ENCODE results near the gene AFF4. TPM values are rescaled to one million over a fixed set of nuclear protein-coding genes. Genes with fewer than 3 reads are reported as not detected.

The AFF4 gene, protein sequence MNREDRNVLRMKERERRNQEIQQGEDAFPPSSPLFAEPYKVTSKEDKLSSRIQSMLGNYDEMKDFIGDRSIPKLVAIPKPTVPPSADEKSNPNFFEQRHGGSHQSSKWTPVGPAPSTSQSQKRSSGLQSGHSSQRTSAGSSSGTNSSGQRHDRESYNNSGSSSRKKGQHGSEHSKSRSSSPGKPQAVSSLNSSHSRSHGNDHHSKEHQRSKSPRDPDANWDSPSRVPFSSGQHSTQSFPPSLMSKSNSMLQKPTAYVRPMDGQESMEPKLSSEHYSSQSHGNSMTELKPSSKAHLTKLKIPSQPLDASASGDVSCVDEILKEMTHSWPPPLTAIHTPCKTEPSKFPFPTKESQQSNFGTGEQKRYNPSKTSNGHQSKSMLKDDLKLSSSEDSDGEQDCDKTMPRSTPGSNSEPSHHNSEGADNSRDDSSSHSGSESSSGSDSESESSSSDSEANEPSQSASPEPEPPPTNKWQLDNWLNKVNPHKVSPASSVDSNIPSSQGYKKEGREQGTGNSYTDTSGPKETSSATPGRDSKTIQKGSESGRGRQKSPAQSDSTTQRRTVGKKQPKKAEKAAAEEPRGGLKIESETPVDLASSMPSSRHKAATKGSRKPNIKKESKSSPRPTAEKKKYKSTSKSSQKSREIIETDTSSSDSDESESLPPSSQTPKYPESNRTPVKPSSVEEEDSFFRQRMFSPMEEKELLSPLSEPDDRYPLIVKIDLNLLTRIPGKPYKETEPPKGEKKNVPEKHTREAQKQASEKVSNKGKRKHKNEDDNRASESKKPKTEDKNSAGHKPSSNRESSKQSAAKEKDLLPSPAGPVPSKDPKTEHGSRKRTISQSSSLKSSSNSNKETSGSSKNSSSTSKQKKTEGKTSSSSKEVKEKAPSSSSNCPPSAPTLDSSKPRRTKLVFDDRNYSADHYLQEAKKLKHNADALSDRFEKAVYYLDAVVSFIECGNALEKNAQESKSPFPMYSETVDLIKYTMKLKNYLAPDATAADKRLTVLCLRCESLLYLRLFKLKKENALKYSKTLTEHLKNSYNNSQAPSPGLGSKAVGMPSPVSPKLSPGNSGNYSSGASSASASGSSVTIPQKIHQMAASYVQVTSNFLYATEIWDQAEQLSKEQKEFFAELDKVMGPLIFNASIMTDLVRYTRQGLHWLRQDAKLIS
- total RNA-seq, result 45.8 and 54.0 TPM in 2 replicates

GRCh38 chr5:132963171-132964104 is at the start of gene AFF4:
TSS of gene AFF4 (minus strand) at chr5:132963634. CDS start at chr5:132937189, 26,445 bp downstream.

DNA sequence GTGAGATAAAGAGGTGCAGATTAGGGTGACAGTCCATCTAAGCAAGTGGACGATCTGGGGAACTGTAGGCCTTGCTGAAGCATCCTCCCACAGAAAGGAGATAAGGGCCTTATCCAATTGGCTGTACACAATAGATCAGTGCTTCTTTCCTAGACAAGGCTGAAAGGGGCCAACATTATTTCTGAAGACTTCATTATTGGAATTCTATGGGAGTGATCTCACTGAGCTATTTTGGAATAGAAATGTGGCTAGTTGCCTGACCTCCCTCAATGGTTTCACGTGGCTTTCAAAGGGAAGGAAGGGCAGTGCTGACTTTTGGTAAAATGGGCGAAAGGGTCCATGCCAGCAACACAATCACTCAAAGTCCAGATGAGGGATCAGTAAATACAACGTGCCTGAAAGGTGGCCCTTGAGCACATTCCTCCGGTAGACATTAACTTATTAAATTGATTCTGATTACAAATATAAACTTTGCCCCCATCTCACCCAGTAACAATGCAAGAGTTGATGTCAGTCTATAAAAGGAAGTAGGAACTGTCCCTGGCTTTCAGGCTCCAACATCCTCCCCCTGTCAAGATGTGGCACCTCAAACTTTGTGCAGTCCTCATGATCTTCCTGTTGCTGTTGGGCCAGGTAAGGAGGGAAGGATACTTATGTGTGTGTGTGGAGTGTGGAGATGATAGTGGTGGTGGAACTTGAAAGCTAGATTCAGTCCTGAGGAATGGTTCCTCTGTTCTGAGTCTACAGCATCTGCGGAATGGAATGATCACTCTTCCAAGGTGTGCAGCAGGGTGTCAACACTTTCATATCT is 90.1 kb downstream of the AFF4 start, which contains the start of gene LEAP2:
TSS of gene LEAP2 (plus strand) at position 550 of the 811 bp plus-strand sequence. CDS start at position 577, 27 bp downstream.

GRCh38 chr5:132866342-132867045 is 96.9 kb downstream of the AFF4 start, which contains the start of the genes GDF9 and UQCRQ:
TSS of gene GDF9 (minus strand) at chr5:132866469. CDS start at chr5:132864533, 1,936 bp downstream.
TSS of gene UQCRQ (plus strand) at chr5:132866642. CDS start at chr5:132866882, 240 bp downstream.

GRCh38 chr5:132830436-132831094 is 132.9 kb downstream of the AFF4 start, which contains the start of gene SHROOM1:
TSS of gene SHROOM1 (minus strand) at chr5:132830647. CDS start at chr5:132826140, 4,507 bp downstream.

Other genes starting within 250 kb of the AFF4 start
- gene KIF3A, start 226.1 kb downstream of the AFF4 start, total RNA-seq, result 7.8 and 12.2 TPM in 2 replicates
- gene CCNI2, start 216.2 kb downstream of the AFF4 start, total RNA-seq, result not detected in 2 replicates
- gene SEPTIN8, start 186.4 kb downstream of the AFF4 start, total RNA-seq, result 53.4 and 74.6 TPM in 2 replicates
- 0.15 and 0.17 TPM in 2 replicates for gene SOWAHA, start 150.3 kb downstream of the AFF4 start, total RNA-seq
- gene SHROOM1, start 133.0 kb downstream of the AFF4 start, total RNA-seq, result 8.6 and 9.1 TPM in 2 replicates
- gene GDF9, start 97.2 kb downstream of the AFF4 start, total RNA-seq, result 0.15 and 0.17 TPM in 2 replicates
- 97.4 and 130 TPM in 2 replicates for gene UQCRQ, start 97.0 kb downstream of the AFF4 start, total RNA-seq
- gene LEAP2, start 90.0 kb downstream of the AFF4 start, total RNA-seq, result 0.15 and 0.50 TPM in 2 replicates
- 11.9 and 17.0 TPM in 2 replicates for gene ZCCHC10, start 62.9 kb upstream of the AFF4 start, total RNA-seq
- 129 and 165 TPM in 2 replicates for gene HSPA4, start 88.4 kb upstream of the AFF4 start, total RNA-seq

Measured in smooth muscle cell of trachea (primary cell).